HL-60 (cell line): ENCODE measurements around the gene SENP3.

Source experiments
- CTCF ChIP-seq: IDR thresholded peaks from one replicate; pipeline ENCODE4 v1.5.1; 2011; ENCODE audit warnings: low read length, control low read depth, inconsistent platforms; ENCODE audit not compliant: insufficient read depth
- GABPA ChIP-seq: IDR thresholded peaks from 2 replicates; pipeline ENCODE4 v1.6.1; 2012; ENCODE audit warnings: low read depth
- POLR2AphosphoS5 ChIP-seq: IDR thresholded peaks from 2 replicates; pipeline ENCODE4 v1.6.1; 2012; ENCODE audit warnings: low read depth
- SPI1 ChIP-seq: IDR thresholded peaks from 2 replicates; pipeline ENCODE4 v1.6.1; 2012; ENCODE audit warnings: low read depth, mild to moderate bottlenecking, borderline replicate concordance
- TF ChIP-seq, protein P1 (sequence below): IDR thresholded peaks from 2 replicates; pipeline ENCODE4 v1.6.1; 2012; ENCODE audit warnings: low read depth; ENCODE audit not compliant: insufficient replicate concordance

- TF ChIP-seq GABPA, result no peak
- no peak for TF ChIP-seq POLR2AphosphoS5
- TF ChIP-seq CTCF, result no peak
- TF ChIP-seq SPI1, result peak; percentile 56; the same call in 1 of the 2 replicates
- TF ChIP-seq, protein P1, sequence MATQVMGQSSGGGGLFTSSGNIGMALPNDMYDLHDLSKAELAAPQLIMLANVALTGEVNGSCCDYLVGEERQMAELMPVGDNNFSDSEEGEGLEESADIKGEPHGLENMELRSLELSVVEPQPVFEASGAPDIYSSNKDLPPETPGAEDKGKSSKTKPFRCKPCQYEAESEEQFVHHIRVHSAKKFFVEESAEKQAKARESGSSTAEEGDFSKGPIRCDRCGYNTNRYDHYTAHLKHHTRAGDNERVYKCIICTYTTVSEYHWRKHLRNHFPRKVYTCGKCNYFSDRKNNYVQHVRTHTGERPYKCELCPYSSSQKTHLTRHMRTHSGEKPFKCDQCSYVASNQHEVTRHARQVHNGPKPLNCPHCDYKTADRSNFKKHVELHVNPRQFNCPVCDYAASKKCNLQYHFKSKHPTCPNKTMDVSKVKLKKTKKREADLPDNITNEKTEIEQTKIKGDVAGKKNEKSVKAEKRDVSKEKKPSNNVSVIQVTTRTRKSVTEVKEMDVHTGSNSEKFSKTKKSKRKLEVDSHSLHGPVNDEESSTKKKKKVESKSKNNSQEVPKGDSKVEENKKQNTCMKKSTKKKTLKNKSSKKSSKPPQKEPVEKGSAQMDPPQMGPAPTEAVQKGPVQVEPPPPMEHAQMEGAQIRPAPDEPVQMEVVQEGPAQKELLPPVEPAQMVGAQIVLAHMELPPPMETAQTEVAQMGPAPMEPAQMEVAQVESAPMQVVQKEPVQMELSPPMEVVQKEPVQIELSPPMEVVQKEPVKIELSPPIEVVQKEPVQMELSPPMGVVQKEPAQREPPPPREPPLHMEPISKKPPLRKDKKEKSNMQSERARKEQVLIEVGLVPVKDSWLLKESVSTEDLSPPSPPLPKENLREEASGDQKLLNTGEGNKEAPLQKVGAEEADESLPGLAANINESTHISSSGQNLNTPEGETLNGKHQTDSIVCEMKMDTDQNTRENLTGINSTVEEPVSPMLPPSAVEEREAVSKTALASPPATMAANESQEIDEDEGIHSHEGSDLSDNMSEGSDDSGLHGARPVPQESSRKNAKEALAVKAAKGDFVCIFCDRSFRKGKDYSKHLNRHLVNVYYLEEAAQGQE, result no peak
Measured at GRCh38 chr17:7512824-7513540, 48.7 kb upstream of the SENP3 start.
